Gastrocnemius medialis (tissue), 4 donors: ENCODE measurements around the gene SPTBN1. TPM values are rescaled to one million over a fixed set of nuclear protein-coding genes. Genes with fewer than 3 reads are reported as not detected.

Source experiments
- ATAC-seq, 2 donors: fragments of 150-250 bp; one replicate each; pipeline ENCODE4 v1.9.1; 2016
- DNase-seq, 2 donors: peaks; one replicate each; pipeline ENCODE4 v3.0.0-alpha.2; 2019
- H3K27ac ChIP-seq, 4 donors: fragments of 200-600 bp; sonication (generic); 1 replicate in 1 of 4; 2 replicates in 3 of 4; pipeline ENCODE4 v1.5.1; 2016 to 2018; ENCODE audit warnings: mild to moderate bottlenecking in 2 of 4, moderate library complexity in 1 of 4
- H3K27me3 ChIP-seq, 3 donors: fragments of 200-600 bp; sonication (generic) in 2 of 3; 1 replicate in 1 of 3; 2 replicates in 2 of 3; pipeline versions ENCODE4 v1.5.1 to v1.6.0; 2016 to 2019; ENCODE audit warnings: mild to moderate bottlenecking in 1 of 3, moderate library complexity in 1 of 3
- H3K36me3 ChIP-seq, 2 donors: fragments of 200-600 bp; sonication (generic) in 1 of 2; one replicate each; pipeline ENCODE4 v1.5.1; 2017 to 2018
- H3K4me1 ChIP-seq, 2 donors: fragments of 200-600 bp; sonication (generic) in 1 of 2; one replicate each; pipeline ENCODE4 v1.5.1; 2016 to 2017; ENCODE audit warnings: mild to moderate bottlenecking in 2 of 2
- H3K4me3 ChIP-seq, 4 donors: fragments of 200-600 bp; sonication (generic) in 3 of 4; 1 replicate in 1 of 4; 2 replicates in 3 of 4; pipeline ENCODE4 v1.5.1; 2016 to 2019; ENCODE audit warnings: mild to moderate bottlenecking in 2 of 4
- H3K9me3 ChIP-seq, 3 donors: fragments of 200-600 bp; sonication (generic) in 2 of 3; 1 replicate in 1 of 3; 2 replicates in 2 of 3; pipeline ENCODE4 v1.5.1; 2016 to 2019
- POLR2A ChIP-seq, 2 donors: fragments of 450-650 bp; IDR thresholded peaks; one replicate each; pipeline ENCODE4 v1.6.1; 2017; ENCODE audit warnings: antibody characterized with exemption in 2 of 2, mild to moderate bottlenecking in 2 of 2, moderate library complexity in 2 of 2
- in situ Hi-C, 4 donors: fragments of 200-750 bp; cut with MboI; loops; one replicate each; pipeline versions ENCODE4 v1.15.0 to v1.8.0; 2017; ENCODE audit warnings: low sequenced_read_pairs in 4 of 4
- intact Hi-C: fragments of 100-400 bp; cut with DNase I; formaldehyde crosslinking; loops from one replicate; pipeline ENCODE4 v1.15.1; 2023; ENCODE audit warnings: low total_unique reads
- total RNA-seq, 4 donors: library from RNA; depleted of rRNA; stranded (reverse); fragments of >200 nt; gene quantifications; one replicate each; pipeline versions ENCODE4 v1.1.0 to v1.2.3, GENCODE V29; 2016
- TF ChIP-seq, protein P1 (sequence below), 5 experiments: fragments of 450-650 bp in 3 of 5; fragments of 200-600 bp in 2 of 5; sonication (generic) in 2 of 5; IDR thresholded peaks in 4 of 5; conservative IDR thresholded peaks in 1 of 5; 1 replicate in 4 of 5; 2 replicates in 1 of 5; pipeline ENCODE4 v1.5.1; 2016 to 2019; ENCODE audit warnings: antibody characterized with exemption in 5 of 5, mild to moderate bottlenecking in 3 of 5, moderate library complexity in 3 of 5

The SPTBN1 gene
- total RNA-seq, 4 donors from 2014 or later = 107 to 191 (median 119) TPM

DNA sequence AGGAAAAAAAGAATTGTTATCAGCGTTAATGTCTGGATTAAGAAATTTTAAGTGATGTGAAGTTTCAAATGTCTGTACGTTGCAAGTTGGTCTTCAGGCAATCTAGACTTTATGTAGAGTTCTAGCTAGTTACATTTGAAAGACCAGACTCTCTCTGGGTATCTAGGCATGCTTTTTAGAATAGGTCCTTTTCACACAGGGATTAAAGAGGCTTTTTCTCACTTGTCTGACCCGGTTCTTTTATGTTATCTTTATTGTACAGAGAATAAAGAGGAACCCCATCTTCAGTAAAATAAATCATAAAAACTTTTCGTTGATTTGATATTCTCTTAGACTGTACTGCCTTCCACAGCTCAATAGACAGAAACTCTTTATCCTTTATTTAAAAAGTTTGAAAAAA is 258.9 kb downstream of the SPTBN1 start:
- intact Hi-C loops = no loop called here
- no peaks in the 10 kb centered on the region for H3K27me3 ChIP-seq
- no peak for TF ChIP-seq POLR2A (IDR thresholded peaks at IDR 0.05)
- TF ChIP-seq, protein P1, sequence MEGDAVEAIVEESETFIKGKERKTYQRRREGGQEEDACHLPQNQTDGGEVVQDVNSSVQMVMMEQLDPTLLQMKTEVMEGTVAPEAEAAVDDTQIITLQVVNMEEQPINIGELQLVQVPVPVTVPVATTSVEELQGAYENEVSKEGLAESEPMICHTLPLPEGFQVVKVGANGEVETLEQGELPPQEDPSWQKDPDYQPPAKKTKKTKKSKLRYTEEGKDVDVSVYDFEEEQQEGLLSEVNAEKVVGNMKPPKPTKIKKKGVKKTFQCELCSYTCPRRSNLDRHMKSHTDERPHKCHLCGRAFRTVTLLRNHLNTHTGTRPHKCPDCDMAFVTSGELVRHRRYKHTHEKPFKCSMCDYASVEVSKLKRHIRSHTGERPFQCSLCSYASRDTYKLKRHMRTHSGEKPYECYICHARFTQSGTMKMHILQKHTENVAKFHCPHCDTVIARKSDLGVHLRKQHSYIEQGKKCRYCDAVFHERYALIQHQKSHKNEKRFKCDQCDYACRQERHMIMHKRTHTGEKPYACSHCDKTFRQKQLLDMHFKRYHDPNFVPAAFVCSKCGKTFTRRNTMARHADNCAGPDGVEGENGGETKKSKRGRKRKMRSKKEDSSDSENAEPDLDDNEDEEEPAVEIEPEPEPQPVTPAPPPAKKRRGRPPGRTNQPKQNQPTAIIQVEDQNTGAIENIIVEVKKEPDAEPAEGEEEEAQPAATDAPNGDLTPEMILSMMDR (IDR thresholded peaks at IDR 0.05 in 4 of 5, conservative IDR thresholded peaks at IDR 0.05 in 1 of 5) = no peak
- H3K36me3 ChIP-seq = no peaks in the 10 kb centered on the region
- DNase-seq = no peak
- no peak for ATAC-seq
- H3K4me3 ChIP-seq = no peak overlapping the region
- H3K9me3 ChIP-seq = no peaks in the 10 kb centered on the region
- H3K4me1 ChIP-seq = no peaks in the 10 kb centered on the region
- H3K27ac ChIP-seq = no peak overlapping the region
- in situ Hi-C loops = loop anchor here in 3 of 4 donors (25.0 kb wide), 4 partner anchors 297 to 603 kb away; partner anchors contain the start of gene ACYP2 (in 1 of the 3)

DNA sequence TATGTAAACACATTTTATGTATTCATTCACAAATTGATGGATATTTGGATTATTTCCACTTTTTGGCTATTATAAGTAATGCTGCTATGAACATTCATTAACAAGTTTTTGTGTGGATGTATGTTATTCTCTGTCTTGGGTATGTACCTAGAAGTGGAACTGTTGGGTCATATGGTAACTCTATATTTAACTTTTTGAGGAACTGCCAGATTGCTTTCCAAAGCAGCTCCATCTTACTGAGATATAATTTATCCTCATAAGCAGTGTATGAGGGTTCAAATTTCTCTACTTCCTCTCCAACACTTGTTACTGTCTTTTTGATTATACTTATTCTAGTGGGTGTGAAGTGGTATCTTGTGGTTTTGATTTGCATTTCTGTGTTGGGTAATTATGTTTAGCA is 260.2 kb downstream of the SPTBN1 start:
- peak in 1 of 2 donors; percentile 73 for ATAC-seq
- Histone ChIP-seq H3K27me3 (no peaks in the 10 kb centered on the region), H3K9me3 (no peaks in the 10 kb centered on the region), H3K36me3 (no peaks in the 10 kb centered on the region), H3K27ac (no peak overlapping the region), H3K4me3 (no peak overlapping the region), H3K4me1 (no peaks in the 10 kb centered on the region)
- TF ChIP-seq POLR2A (IDR thresholded peaks at IDR 0.05) = no peak
- TF ChIP-seq, protein P1 (IDR thresholded peaks at IDR 0.05 in 4 of 5, conservative IDR thresholded peaks at IDR 0.05 in 1 of 5) = no peak
- intact Hi-C loops = no loop called here
- no peak for DNase-seq
- in situ Hi-C loops = loop anchor here in 3 of 4 donors (25.0 kb wide), 4 partner anchors 296 to 604 kb away; partner anchors contain the start of gene ACYP2 (in 1 of the 3)

GRCh38 chr2:54720563-54720962 is 264.4 kb downstream of the SPTBN1 start:
- H3K9me3 ChIP-seq = no peaks in the 10 kb centered on the region
- no peak overlapping the region for H3K4me3 ChIP-seq
- TF ChIP-seq POLR2A (IDR thresholded peaks at IDR 0.05) = no peak
- TF ChIP-seq, protein P1 (IDR thresholded peaks at IDR 0.05 in 4 of 5, conservative IDR thresholded peaks at IDR 0.05 in 1 of 5) = no peak
- DNase-seq (no peak), ATAC-seq (no peak)
- intact Hi-C loops = loop anchor here (5.0 to 10.0 kb wide), 4 partner anchors 117 to 956 kb away; partner anchors contain the start of genes ACYP2 and CHAC2
- in situ Hi-C loops = loop anchor here in 3 of 4 donors (25.0 kb wide), 4 partner anchors 292 to 608 kb away; partner anchors contain the start of gene ACYP2 (in 1 of the 3)
- H3K4me1 ChIP-seq = peaks cover 7 to 11% of the 10 kb centered on the region in 2 donors
- no peaks in the 10 kb centered on the region for H3K27me3 ChIP-seq
- H3K27ac ChIP-seq = no peak overlapping the region
- no peaks in the 10 kb centered on the region for H3K36me3 ChIP-seq

Other genes with a start within 250 kb of the SPTBN1 start
- gene TSPYL6, start 200.1 kb upstream of the SPTBN1 start, total RNA-seq = not detected